ENCODE data around the gene SELENOK. TPM values are rescaled to one million over a fixed set of nuclear protein-coding genes. Genes with fewer than 3 reads are reported as not detected.

SELENOK gene
- total RNA-seq, 5 donors from 2014 or later (not counting 1 experiment from before 2014, with no cell fraction given): 32.8 to 91.8 (median 44.4) TPM

DNA sequence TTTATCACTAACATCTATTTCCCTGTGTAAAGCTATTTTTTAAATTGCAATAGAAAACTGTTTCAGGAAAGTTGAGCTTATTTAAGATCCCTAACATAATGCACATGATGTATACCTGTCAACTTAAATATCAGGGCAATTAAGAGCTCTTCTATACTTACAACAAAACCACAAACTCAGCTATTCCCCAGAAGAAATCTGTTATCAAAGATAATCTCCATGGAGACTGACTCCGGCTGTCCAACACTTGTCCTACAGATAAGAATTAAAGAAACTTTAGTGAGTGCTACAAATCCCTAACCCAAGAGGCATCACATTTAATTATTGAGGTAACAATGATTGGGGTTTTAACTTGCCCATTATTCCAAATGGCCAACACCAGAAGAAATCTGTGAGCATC, 3.4 kb downstream of the SELENOK start:
- Histone ChIP-seq H3K36me3 (ENCODE audit: control insufficient read depth in 2 of 2, extremely low read depth in 1 of 2, insufficient read depth in 1 of 2, low read length in 1 of 2) (peaks cover 0 to 25% of the 10 kb centered on the region in 2 donors), H3K9me3 (no peaks in the 10 kb centered on the region), H3K4me3 (ENCODE audit: control insufficient read depth in 1 of 2, extremely low read depth in 1 of 2, low read length in 1 of 2) (no peak overlapping the region), H3K27ac (ENCODE audit: low read length) (no peak overlapping the region), H3K27me3 (replicated peaks in 1 of 2; ENCODE audit: control insufficient read depth in 2 of 2, extremely low read depth in 1 of 2, insufficient read depth in 2 of 2, low read length in 1 of 2) (no peaks in the 10 kb centered on the region), H3K4me1 (ENCODE audit: control insufficient read depth in 1 of 2, extremely low read depth in 1 of 2, insufficient read depth in 2 of 2, low read length in 2 of 2) (peaks cover 20 to 36% of the 10 kb centered on the region in 2 experiments)
- H3K4me1 Mint-ChIP-seq: peaks cover 54 to 62% (median 54%) of the 10 kb centered on the region in 3 donors
- no CpG with 5 or more reads among the region's 1 CpG for WGBS (ENCODE audit: insufficient coverage)
- ATAC-seq (replicated peaks in 1 of 4) (no peak), DNase-seq (no peak)
- CTCF ChIA-PET: no interaction called here
- no peak overlapping the region for H3K27ac Mint-ChIP-seq
- H3K4me3 Mint-ChIP-seq: peak overlapping the region in 1 of 3 donors; percentile 5
- peaks cover 0 to 4% (median 1%) of the 10 kb centered on the region in 3 donors for H3K9me3 Mint-ChIP-seq
- POLR2A ChIA-PET: no interaction called here
- H3K27me3 Mint-ChIP-seq: no peaks in the 10 kb centered on the region
- peaks cover 28% of the 10 kb centered on the region for H3K36me3 Mint-ChIP-seq

DNA sequence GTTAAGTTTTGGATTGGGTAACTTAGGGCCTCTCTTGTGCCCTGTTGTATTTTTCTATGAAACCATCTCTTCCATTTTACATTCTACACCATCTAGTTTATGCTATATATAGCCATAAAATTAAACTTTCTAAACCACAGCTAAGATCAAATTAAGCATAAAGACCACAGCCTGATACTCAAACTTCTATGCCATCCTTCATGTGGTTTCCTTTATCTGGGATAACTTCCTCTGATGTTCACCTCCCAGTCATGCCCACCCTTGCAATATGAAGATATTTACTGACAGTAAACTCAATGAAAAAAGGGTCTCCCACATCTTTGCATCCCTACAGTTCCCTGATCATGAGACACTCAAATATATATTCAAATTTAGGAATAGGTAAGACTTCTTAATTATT, 4.2 kb downstream of the SELENOK start:
- Histone ChIP-seq H3K4me3 (ENCODE audit: control insufficient read depth in 1 of 2, extremely low read depth in 1 of 2, low read length in 1 of 2) (no peak overlapping the region), H3K9me3 (no peaks in the 10 kb centered on the region), H3K4me1 (ENCODE audit: control insufficient read depth in 1 of 2, extremely low read depth in 1 of 2, insufficient read depth in 2 of 2, low read length in 2 of 2) (peaks cover 19 to 36% of the 10 kb centered on the region in 2 experiments), H3K36me3 (ENCODE audit: control insufficient read depth in 2 of 2, extremely low read depth in 1 of 2, insufficient read depth in 1 of 2, low read length in 1 of 2) (peaks cover 0 to 25% of the 10 kb centered on the region in 2 donors), H3K27ac (ENCODE audit: low read length) (no peak overlapping the region), H3K27me3 (replicated peaks in 1 of 2; ENCODE audit: control insufficient read depth in 2 of 2, extremely low read depth in 1 of 2, insufficient read depth in 2 of 2, low read length in 1 of 2) (no peaks in the 10 kb centered on the region)
- H3K27me3 Mint-ChIP-seq: no peaks in the 10 kb centered on the region
- POLR2A ChIA-PET: no interaction called here
- CTCF ChIA-PET: no interaction called here
- no peak for ATAC-seq (replicated peaks in 1 of 4)
- no peak for DNase-seq
- H3K4me3 Mint-ChIP-seq: peak overlapping the region in 1 of 3 donors; percentile 43
- H3K9me3 Mint-ChIP-seq: no peaks in the 10 kb centered on the region
- peak overlapping the region; percentile 54 to 55 for H3K27ac Mint-ChIP-seq
- peaks cover 31% of the 10 kb centered on the region for H3K36me3 Mint-ChIP-seq
- peaks cover 52 to 62% (median 58%) of the 10 kb centered on the region in 3 donors for H3K4me1 Mint-ChIP-seq

DNA sequence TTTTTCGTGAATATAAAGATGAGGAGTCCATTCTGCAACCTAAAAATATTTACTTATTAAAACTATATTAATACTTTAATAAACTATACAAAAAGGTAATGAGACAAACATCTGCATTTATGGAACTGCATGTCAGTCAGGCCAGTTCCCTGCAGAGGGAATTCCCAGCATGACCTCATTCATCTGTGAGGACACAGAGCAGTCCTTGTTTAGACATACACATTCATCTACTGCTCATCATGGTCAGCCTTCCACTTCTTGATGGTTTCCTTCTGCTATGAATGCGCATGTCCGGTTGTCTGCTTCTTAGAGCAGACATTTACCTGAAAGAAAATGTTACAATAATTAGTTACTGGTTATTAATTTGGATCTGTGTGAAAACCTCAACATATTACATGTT, 6.4 kb downstream of the SELENOK start:
- H3K9me3 Mint-ChIP-seq: no peaks in the 10 kb centered on the region

GRCh38 chr3:53884623-53885022, 7.0 kb downstream of the SELENOK start:
- ChIA-PET POLR2A (no interaction called here), CTCF (no interaction called here)
- peaks cover 21 to 30% of the 10 kb centered on the region in 2 experiments for H3K4me1 ChIP-seq (ENCODE audit: control insufficient read depth in 1 of 2, extremely low read depth in 1 of 2, insufficient read depth in 2 of 2, low read length in 2 of 2)
- no peaks in the 10 kb centered on the region for H3K9me3 ChIP-seq
- no peak overlapping the region for H3K4me3 ChIP-seq (ENCODE audit: control insufficient read depth in 1 of 2, extremely low read depth in 1 of 2, low read length in 1 of 2)
- H3K36me3 ChIP-seq (ENCODE audit: control insufficient read depth in 2 of 2, extremely low read depth in 1 of 2, insufficient read depth in 1 of 2, low read length in 1 of 2): peaks cover 0 to 27% of the 10 kb centered on the region in 2 donors
- WGBS (ENCODE audit: insufficient coverage): 95% methylated on average over 7 of the region's 11 CpGs
- Mint-ChIP-seq H3K4me3 (no peak overlapping the region), H3K9me3 (no peaks in the 10 kb centered on the region), H3K27me3 (no peaks in the 10 kb centered on the region), H3K27ac (no peak overlapping the region), H3K36me3 (peaks cover 31% of the 10 kb centered on the region), H3K4me1 (peaks cover 50 to 64% (median 58%) of the 10 kb centered on the region in 3 donors)
- H3K27ac ChIP-seq (ENCODE audit: low read length): no peak overlapping the region
- ATAC-seq (replicated peaks in 1 of 4) (no peak), DNase-seq (no peak)
- no peaks in the 10 kb centered on the region for H3K27me3 ChIP-seq (replicated peaks in 1 of 2; ENCODE audit: control insufficient read depth in 2 of 2, extremely low read depth in 1 of 2, insufficient read depth in 2 of 2, low read length in 1 of 2)

More for the DNA sequence above, 6.4 kb downstream of the SELENOK start:
- Histone ChIP-seq H3K36me3 (ENCODE audit: control insufficient read depth in 2 of 2, extremely low read depth in 1 of 2, insufficient read depth in 1 of 2, low read length in 1 of 2) (peaks cover 0 to 25% of the 10 kb centered on the region in 2 donors), H3K4me3 (ENCODE audit: control insufficient read depth in 1 of 2, extremely low read depth in 1 of 2, low read length in 1 of 2) (no peak overlapping the region), H3K27ac (ENCODE audit: low read length) (no peak overlapping the region), H3K27me3 (replicated peaks in 1 of 2; ENCODE audit: control insufficient read depth in 2 of 2, extremely low read depth in 1 of 2, insufficient read depth in 2 of 2, low read length in 1 of 2) (no peaks in the 10 kb centered on the region), H3K9me3 (no peaks in the 10 kb centered on the region), H3K4me1 (ENCODE audit: control insufficient read depth in 1 of 2, extremely low read depth in 1 of 2, insufficient read depth in 2 of 2, low read length in 2 of 2) (peaks cover 24 to 36% of the 10 kb centered on the region in 2 experiments)
- Mint-ChIP-seq H3K4me3 (no peak overlapping the region), H3K36me3 (peaks cover 29% of the 10 kb centered on the region), H3K27ac (no peak overlapping the region), H3K4me1 (peaks cover 50 to 66% (median 58%) of the 10 kb centered on the region in 3 donors), H3K27me3 (no peaks in the 10 kb centered on the region)
- no CpG with 5 or more reads among the region's 3 CpGs for WGBS (ENCODE audit: insufficient coverage)
- DNase-seq (no peak), ATAC-seq (replicated peaks in 1 of 4) (no peak)
- POLR2A ChIA-PET: no interaction called here
- CTCF ChIA-PET: no interaction called here

DNA sequence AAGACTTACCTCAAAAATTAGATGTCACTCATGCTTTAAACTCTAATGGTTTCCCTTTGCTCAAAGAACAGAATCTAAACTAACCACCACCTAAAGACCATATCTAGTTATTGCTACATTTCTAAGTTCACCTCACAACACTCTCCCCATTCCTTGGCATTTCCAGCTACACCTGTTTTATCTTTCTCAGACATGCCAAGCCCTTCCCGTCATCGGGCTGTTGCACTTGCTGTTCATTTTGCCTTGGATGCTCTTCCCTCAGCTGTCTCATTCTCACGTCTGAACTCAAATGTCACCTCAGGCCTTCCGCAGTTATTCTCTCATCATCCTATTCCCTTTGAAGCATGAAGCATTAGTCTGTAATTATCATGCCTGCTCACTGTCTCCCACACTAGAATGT, 8.7 kb downstream of the SELENOK start:
- ChIA-PET POLR2A (interaction anchor here in 1 of 2 donors (0.5 kb wide), 1 partner anchor 15 kb away, joined by 3 read pairs; no protein-coding TSS in a partner anchor), CTCF (no interaction called here)
- no peaks in the 10 kb centered on the region for H3K27me3 Mint-ChIP-seq
- H3K27ac Mint-ChIP-seq: peak overlapping the region in 1 of 2 donors; percentile 66
- 93% methylated on average over 3 of the region's 4 CpGs for WGBS (ENCODE audit: insufficient coverage)
- peak overlapping the region; percentile 95 to 100 (median 99) for H3K4me3 Mint-ChIP-seq
- H3K4me1 Mint-ChIP-seq: peaks cover 42 to 50% (median 46%) of the 10 kb centered on the region in 3 donors
- no peaks in the 10 kb centered on the region for H3K9me3 Mint-ChIP-seq
- no peak overlapping the region for H3K4me3 ChIP-seq (ENCODE audit: control insufficient read depth in 1 of 2, extremely low read depth in 1 of 2, low read length in 1 of 2)
- no peak overlapping the region for H3K27ac ChIP-seq (ENCODE audit: low read length)
- no peaks in the 10 kb centered on the region for H3K27me3 ChIP-seq (replicated peaks in 1 of 2; ENCODE audit: control insufficient read depth in 2 of 2, extremely low read depth in 1 of 2, insufficient read depth in 2 of 2, low read length in 1 of 2)
- H3K36me3 ChIP-seq (ENCODE audit: control insufficient read depth in 2 of 2, extremely low read depth in 1 of 2, insufficient read depth in 1 of 2, low read length in 1 of 2): peaks cover 0 to 41% of the 10 kb centered on the region in 2 donors
- ATAC-seq (replicated peaks in 1 of 4) (no peak), DNase-seq (no peak)
- peaks cover 32% of the 10 kb centered on the region for H3K36me3 Mint-ChIP-seq
- H3K9me3 ChIP-seq: no peaks in the 10 kb centered on the region
- peaks cover 21 to 25% of the 10 kb centered on the region in 2 experiments for H3K4me1 ChIP-seq (ENCODE audit: control insufficient read depth in 1 of 2, extremely low read depth in 1 of 2, insufficient read depth in 2 of 2, low read length in 2 of 2)

DNA sequence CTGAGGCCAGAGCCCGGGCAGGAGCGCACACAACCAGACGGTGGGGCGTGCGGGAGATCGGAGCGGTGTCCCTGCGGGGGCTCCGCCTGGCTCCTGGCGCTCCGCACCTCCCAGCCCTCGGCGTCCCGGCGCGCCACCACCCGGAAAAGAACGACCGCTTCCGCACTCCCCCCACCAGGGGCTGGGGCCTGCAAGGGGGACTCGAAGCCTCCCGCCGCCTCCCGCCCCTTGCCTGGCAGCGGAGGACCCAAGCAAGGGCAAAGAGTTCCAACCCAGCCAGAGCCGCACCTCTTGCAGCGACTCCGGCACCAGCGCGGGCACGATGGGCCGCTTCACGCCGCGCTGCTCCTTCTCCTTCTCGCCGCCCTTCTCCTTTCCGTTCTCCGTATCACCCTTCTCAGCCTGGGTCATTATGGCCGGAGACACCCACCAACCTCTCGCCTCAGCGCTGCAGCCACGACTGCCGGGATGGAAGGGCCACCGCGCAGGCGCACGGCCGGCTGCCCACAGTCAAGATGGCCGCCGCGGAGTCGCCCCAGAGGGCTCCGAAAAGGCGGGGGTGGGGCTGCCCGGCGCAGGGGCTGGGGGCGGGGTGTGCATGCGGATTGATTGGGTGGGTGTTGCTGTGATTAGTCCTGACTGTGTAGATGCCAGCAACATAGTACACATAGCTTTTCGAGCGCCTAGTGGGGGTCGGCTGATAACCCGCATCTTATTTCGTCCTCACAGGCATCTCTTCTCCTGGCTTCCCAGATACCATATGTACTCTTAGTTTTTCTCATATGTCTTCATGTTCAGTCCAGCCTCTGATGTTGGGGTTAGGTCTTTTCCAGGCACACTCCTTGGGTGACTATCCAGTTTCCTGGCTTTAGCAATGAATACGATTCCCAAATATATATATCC, 9.7 kb downstream of the SELENOK start, which contains the start of gene ACTR8:
TSS of gene ACTR8 (minus strand) at position 462 of the 903 bp plus-strand sequence. CDS start at position 411, 51 bp downstream.
- CTCF ChIA-PET: interaction anchor here in 1 of 2 donors (2.5 kb wide), 1 partner anchor 9 kb away, joined by 14 read pairs; the partner anchor contains the start of gene SELENOK

More for the DNA sequence above, 9.7 kb downstream of the SELENOK start, which contains the start of gene ACTR8:
- Histone ChIP-seq H3K9me3 (no peaks in the 10 kb centered on the region), H3K4me3 (ENCODE audit: control insufficient read depth in 1 of 2, extremely low read depth in 1 of 2, low read length in 1 of 2) (peak within 1 kb of the TSS; percentile 79 to 90), H3K4me1 (ENCODE audit: control insufficient read depth in 1 of 2, extremely low read depth in 1 of 2, insufficient read depth in 2 of 2, low read length in 2 of 2) (peaks cover 15 to 18% of the 10 kb centered on the region in 2 experiments), H3K27ac (ENCODE audit: low read length) (peak within 1 kb of the TSS; percentile 78), H3K36me3 (ENCODE audit: control insufficient read depth in 2 of 2, extremely low read depth in 1 of 2, insufficient read depth in 1 of 2, low read length in 1 of 2) (peaks cover 0 to 50% of the 10 kb centered on the region in 2 donors), H3K27me3 (replicated peaks in 1 of 2; ENCODE audit: control insufficient read depth in 2 of 2, extremely low read depth in 1 of 2, insufficient read depth in 2 of 2, low read length in 1 of 2) (no peaks in the 10 kb centered on the region)
- POLR2A ChIA-PET: interaction anchor here in 1 of 2 donors (0.6 to 1.0 kb wide), 3 partner anchors 9 to 19 kb away, joined by 3 to 7 read pairs (median 3); partner anchors contain the start of gene SELENOK
- H3K36me3 Mint-ChIP-seq: peaks cover 35% of the 10 kb centered on the region
- no peaks in the 10 kb centered on the region for H3K9me3 Mint-ChIP-seq
- 2% methylated on average over 41 of the region's 65 CpGs for WGBS (ENCODE audit: insufficient coverage)
- DNase-seq: peak; percentile 58 to 89 (median 78)
- peaks cover 33 to 40% (median 35%) of the 10 kb centered on the region in 3 donors for H3K4me1 Mint-ChIP-seq
- peak within 1 kb of the TSS; percentile 98 to 100 for H3K27ac Mint-ChIP-seq
- H3K27me3 Mint-ChIP-seq: no peaks in the 10 kb centered on the region
- peak; percentile 88 to 94 (median 92) for ATAC-seq (replicated peaks in 1 of 4)
- peak within 1 kb of the TSS; percentile 95 to 100 (median 99) for H3K4me3 Mint-ChIP-seq

Measured in T-cell (primary cell).